Activated CD4-positive, alpha-beta memory T cell treated with anti-CD3 and anti-CD28 coated beads for 36 hours (primary cell): Measurements from ENCODE around the gene METTL14. TPM values are rescaled to one million over a fixed set of nuclear protein-coding genes. Genes with fewer than 3 reads are reported as not detected.
"Not testable (repeated sequence)": the region's sequence is repeated elsewhere in the genome, so short reads cannot be mapped to it uniquely, and the experiment has no call there.

Experiments used
- CTCF ChIA-PET: fragments of 350-600 bp; sonication (Branson Sonifier 250); formaldehyde crosslinking; loops from one replicate; lab custom pipeline; 2021; ENCODE audit warnings: antibody characterized with exemption, inconsistent platforms; lab: Charles Lee
- POLR2A ChIA-PET: fragments of 350-600 bp; sonication (Branson Sonifier 250); formaldehyde crosslinking; loops from one replicate; lab custom pipeline; 2021; ENCODE audit warnings: antibody characterized with exemption; lab: Charles Lee
- DNase-seq: peaks from one replicate; pipeline ENCODE4 v3.0.0-alpha.2; 2020
- H3K27ac Mint-ChIP-seq: one replicate; pipeline ENCODE4 v1.8.0; 2021; ENCODE audit warnings: mixed read lengths
- H3K27me3 Mint-ChIP-seq: one replicate; pipeline ENCODE4 v1.8.0; 2021; ENCODE audit warnings: mixed read lengths
- H3K36me3 Mint-ChIP-seq: one replicate; pipeline ENCODE4 v1.8.0; 2021; ENCODE audit warnings: mixed read lengths
- H3K4me1 Mint-ChIP-seq: one replicate; pipeline ENCODE4 v1.8.0; 2021; ENCODE audit warnings: low read depth, mixed read lengths
- H3K4me3 Mint-ChIP-seq: one replicate; pipeline ENCODE4 v1.8.0; 2021; ENCODE audit warnings: mild to moderate bottlenecking, mixed read lengths
- H3K9me3 Mint-ChIP-seq: one replicate; pipeline ENCODE4 v1.8.0; 2021; ENCODE audit warnings: mixed read lengths
- intact Hi-C: fragments of 100-400 bp; cut with micrococcal nuclease; formaldehyde crosslinking; loops from one replicate; pipeline ENCODE4 v1.15.1; 2023
- total RNA-seq, 2 experiments: library from RNA; stranded (reverse); gene quantifications; one replicate each; pipeline ENCODE4 v1.2.3, GENCODE V29; 2021

METTL14 gene
- 10 to 100 TPM; 39.8 to 48.3 TPM for total RNA-seq

DNA sequence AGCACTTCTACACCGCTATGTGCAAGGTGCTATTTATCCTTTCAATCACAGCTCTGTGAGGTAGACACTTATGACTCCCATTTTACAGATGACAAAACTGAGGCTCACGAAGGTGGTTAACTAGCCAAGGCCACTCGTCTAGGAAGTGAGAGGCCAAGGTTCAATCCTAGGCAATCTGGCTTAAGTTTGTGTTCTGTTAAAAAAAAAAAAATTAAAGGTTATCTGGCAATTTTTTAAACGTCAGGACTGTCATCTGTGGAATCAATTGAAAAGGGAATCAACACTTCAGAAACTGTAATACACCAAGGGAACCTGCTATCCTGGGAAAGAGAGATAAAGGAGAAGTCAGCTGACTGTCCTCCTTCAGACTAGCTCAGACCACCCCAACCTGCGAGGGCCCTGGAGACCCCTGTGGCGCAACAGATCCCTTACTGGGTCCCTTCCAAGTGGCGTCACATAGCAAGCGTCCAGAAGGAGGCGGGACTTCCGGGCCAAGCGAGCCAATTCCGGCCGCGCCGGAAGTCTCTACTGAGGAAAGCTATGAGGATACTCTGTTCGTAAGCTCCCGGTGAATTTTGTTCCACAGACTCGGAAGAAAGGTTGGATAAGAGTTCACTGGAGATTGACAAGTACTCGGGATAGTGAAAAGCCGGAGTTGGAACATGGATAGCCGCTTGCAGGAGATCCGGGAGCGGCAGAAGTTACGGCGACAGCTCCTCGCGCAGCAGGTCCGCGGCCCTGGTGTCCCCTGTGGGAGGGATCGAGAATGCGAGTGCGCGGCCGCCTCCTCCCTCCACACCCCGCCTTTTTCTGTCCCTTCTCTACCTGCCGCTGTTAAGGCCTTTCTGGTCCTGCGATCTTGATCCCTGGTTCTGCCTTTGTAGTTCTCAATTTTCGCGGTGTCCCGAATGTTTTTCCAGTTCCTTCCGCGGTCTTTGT, at the start of gene METTL14:
Gene METTL14 (plus strand): TSS at position 520 of the 939 bp plus-strand sequence. CDS start 143 bp downstream, at position 663.
- peak; percentile 93 for DNase-seq
- Mint-ChIP-seq H3K27ac (peak within 1 kb of the TSS; percentile 94), H3K36me3 (peaks cover 6% of the 10 kb centered on the region), H3K9me3 (no peaks in the 10 kb centered on the region), H3K4me3 (peak within 1 kb of the TSS; percentile 97), H3K4me1 (peaks cover 24% of the 10 kb centered on the region), H3K27me3 (no peaks in the 10 kb centered on the region)
- ChIA-PET CTCF (interaction anchor here (0.9 to 1.0 kb wide), 2 partner anchors 16 to 405 kb away, joined by 3 read pairs; no protein-coding TSS in a partner anchor), POLR2A (interaction anchor here (0.7 to 1.0 kb wide), 3 partner anchors 10 to 281 kb away, joined by 3 read pairs; no protein-coding TSS in a partner anchor)
- intact Hi-C loops = loop anchor here (1.0 to 10.0 kb wide), 4 partner anchors 94 to 407 kb away; partner anchors contain the start of gene SEC24D

DNA sequence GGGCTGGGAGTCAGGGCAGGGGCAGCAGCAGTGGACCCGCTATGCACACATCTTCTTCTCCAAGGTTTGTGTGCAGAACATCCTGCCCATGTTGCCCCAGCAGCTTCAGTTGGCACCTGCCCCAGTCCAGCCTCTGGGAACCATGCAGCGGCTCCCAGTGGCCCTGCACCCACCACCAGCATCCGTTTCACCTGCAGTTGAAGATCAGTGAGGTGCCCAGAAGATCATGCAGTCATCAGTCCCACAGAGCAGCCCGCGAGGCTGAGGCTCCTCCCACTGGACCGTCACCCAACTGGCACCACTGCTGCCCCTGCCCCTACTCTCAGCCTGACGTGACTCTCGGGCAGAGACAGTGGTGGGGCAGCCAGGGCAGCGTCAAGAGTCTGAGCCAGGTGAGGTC, 49.1 kb upstream of the METTL14 start:
- H3K4me1 Mint-ChIP-seq, H3K9me3 Mint-ChIP-seq, H3K27me3 Mint-ChIP-seq, H3K4me3 Mint-ChIP-seq, CTCF ChIA-PET, POLR2A ChIA-PET, DNase-seq, intact Hi-C loops, H3K27ac Mint-ChIP-seq: not testable (repeated sequence)
- H3K36me3 Mint-ChIP-seq = peaks cover 15% of the 10 kb centered on the region

DNA sequence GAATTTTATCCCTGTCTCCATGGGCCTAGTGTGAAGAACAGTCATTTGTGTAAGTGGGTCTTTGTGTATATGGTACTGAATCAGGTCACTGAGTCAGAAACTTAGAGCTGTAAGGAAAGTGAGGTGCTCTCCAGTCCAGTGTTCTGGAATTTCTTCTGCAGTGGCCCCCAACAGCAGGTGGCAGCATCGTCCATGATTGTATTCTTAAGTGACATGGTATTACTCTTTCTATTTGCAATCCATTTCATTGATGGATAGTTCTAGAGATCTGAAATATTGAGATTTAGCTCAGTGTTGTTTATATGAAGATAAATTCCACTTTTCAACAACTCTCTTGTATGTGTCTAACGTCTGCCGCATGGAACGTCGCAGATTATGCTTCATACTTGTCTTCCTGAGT, 20.5 kb upstream of the METTL14 start:
- intact Hi-C loops, H3K4me1 Mint-ChIP-seq, H3K36me3 Mint-ChIP-seq, H3K27ac Mint-ChIP-seq, H3K27me3 Mint-ChIP-seq, H3K9me3 Mint-ChIP-seq, H3K4me3 Mint-ChIP-seq, POLR2A ChIA-PET, CTCF ChIA-PET: not testable (repeated sequence)
- peak; percentile 51 for DNase-seq

DNA sequence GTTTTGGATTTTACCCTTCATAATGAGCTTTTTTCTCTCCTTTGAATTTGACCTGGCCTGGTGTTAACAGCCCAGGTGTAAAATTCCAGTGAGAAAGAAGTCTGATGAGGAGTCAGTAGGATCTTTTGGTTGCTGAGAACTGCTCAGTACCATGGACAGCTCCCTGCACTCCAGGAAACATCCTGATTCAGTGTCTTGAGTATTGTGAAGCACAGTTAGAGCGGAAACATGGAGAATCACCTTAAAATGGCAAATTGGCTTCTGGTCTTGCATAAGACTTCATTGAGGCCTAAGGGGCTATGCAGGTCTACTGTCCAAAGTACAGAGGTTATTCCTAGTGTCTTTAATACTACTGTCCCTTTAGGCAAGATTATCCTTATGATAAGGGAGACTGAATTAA, 16.0 kb upstream of the METTL14 start:
- H3K4me1 Mint-ChIP-seq, H3K27me3 Mint-ChIP-seq, intact Hi-C loops, H3K27ac Mint-ChIP-seq, H3K4me3 Mint-ChIP-seq, CTCF ChIA-PET, H3K9me3 Mint-ChIP-seq, POLR2A ChIA-PET, H3K36me3 Mint-ChIP-seq: not testable (repeated sequence)
- DNase-seq = peak; percentile 51

DNA sequence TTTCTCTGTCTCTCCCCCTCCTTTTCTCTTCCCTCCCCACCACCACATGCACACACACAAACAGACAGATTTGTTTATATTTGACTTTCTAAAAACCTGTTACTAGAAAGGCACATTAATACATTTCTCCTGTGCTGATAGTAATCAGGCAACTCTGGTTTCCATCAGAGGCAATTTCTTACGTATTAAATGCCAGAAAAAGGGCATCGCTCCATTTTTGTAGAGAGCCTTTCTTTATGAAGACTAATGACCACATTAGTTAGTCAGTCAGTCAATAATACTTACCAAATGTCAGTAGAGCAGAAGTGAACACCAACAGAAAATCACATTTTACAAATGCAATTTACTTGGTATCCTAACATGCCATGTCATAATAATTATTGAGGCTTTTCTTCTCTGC, 14.2 kb upstream of the METTL14 start:
- intact Hi-C loops, H3K27me3 Mint-ChIP-seq, POLR2A ChIA-PET, H3K27ac Mint-ChIP-seq, H3K4me1 Mint-ChIP-seq, H3K9me3 Mint-ChIP-seq, DNase-seq, CTCF ChIA-PET, H3K36me3 Mint-ChIP-seq, H3K4me3 Mint-ChIP-seq: not testable (repeated sequence)

DNA sequence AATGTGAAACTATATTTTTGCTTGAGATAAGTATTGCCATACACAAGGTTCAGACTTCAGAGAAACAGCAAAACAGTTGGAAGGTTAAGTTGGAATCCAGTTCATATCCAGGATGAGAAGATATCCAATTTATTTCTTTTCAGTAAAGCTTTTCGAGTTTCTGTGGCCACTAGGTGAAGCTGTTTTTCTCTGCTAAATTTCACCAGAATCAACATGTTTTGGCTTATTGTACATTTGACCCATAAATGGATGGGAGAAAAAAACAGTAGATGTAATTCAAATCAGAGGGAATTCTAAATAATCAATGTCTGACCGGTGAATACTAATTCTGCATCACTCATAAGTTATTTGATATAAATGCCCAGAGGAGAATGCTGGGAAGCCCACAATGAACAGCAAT, 9.1 kb upstream of the METTL14 start:
- no peak for DNase-seq
- CTCF ChIA-PET = no interaction called here
- H3K27ac Mint-ChIP-seq = no peak overlapping the region
- POLR2A ChIA-PET = no interaction called here
- no peak overlapping the region for H3K4me3 Mint-ChIP-seq
- peaks cover 2% of the 10 kb centered on the region for H3K36me3 Mint-ChIP-seq
- H3K9me3 Mint-ChIP-seq = no peaks in the 10 kb centered on the region
- intact Hi-C loops = no loop called here
- H3K4me1 Mint-ChIP-seq = no peaks in the 10 kb centered on the region
- no peaks in the 10 kb centered on the region for H3K27me3 Mint-ChIP-seq

DNA sequence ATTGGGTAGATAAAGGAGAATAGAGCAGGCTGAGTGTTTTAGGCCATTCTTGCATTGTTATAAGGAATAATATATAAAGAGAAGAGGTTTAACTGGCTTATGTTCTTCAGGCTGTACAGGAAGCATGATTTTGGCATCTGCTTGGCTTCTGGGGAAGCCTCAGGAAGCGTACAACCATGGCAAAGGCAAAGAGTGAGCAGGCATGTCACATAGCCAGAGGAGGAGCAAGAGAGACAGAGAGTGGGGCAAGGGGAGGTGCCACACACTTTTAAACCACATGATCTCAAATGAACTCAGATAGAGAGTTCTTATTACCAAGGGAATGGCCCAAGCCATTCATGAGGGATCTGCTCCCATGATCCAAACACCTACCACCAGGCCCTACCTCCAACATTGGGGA, 4.4 kb upstream of the METTL14 start:
- intact Hi-C loops = loop anchor here (10.0 kb wide), 1 partner anchor 146 kb away; no protein-coding TSS in a partner anchor
- ChIA-PET POLR2A (no interaction called here), CTCF (no interaction called here)
- DNase-seq = no peak
- H3K4me3 Mint-ChIP-seq = no peak overlapping the region
- no peaks in the 10 kb centered on the region for H3K9me3 Mint-ChIP-seq
- no peaks in the 10 kb centered on the region for H3K36me3 Mint-ChIP-seq
- peaks cover 7% of the 10 kb centered on the region for H3K4me1 Mint-ChIP-seq
- no peak overlapping the region for H3K27ac Mint-ChIP-seq
- no peaks in the 10 kb centered on the region for H3K27me3 Mint-ChIP-seq

DNA sequence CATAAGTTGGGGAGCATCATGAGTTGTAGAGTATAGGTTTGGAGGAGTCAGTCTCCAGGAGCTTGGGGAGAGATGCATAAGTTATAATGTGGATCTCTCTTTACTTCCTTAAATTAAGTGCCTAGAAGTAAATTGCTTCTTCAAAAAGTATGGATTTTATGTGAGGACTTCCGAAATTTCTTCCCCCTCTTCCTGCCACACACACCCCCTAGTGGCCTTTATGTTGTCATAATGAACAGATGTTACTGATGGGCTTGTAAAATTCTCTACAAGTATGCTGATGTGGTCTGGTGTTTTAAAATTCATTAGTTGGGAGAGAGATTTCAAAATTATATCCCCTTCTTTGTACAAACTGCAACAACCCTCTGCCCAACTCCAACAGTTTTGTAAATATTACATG, 2.3 kb upstream of the METTL14 start:
- Mint-ChIP-seq H3K27me3 (no peaks in the 10 kb centered on the region), H3K36me3 (peaks cover 3% of the 10 kb centered on the region), H3K27ac (no peak overlapping the region), H3K9me3 (no peaks in the 10 kb centered on the region), H3K4me3 (no peak overlapping the region), H3K4me1 (peaks cover 23% of the 10 kb centered on the region)
- no peak for DNase-seq
- intact Hi-C loops = loop anchor here (10.0 kb wide), 1 partner anchor 148 kb away; no protein-coding TSS in a partner anchor
- ChIA-PET CTCF (no interaction called here), POLR2A (no interaction called here)

DNA sequence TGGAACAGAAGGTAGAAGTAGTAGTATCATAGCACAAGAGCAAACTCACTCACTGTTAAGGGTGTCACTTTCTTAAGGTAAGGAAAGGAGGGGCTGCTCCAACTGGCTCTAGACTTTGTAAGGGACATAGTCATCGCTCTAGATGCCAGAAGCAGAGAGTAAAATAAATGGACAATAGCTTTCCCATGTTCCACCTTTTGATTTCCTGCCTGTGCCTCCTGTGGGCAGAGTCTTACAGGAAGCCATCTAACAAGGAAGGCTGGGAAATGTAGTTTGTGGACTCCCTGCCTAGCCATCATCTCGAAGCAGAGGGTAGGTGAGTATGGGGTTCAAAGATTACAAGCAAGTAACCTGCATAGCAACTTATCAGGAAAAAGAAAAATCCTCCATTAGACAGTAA, 1.7 kb upstream of the METTL14 start:
- no peak overlapping the region for H3K4me3 Mint-ChIP-seq
- ChIA-PET CTCF (no interaction called here), POLR2A (no interaction called here)
- intact Hi-C loops = loop anchor here (10.0 kb wide), 1 partner anchor 149 kb away; no protein-coding TSS in a partner anchor
- peaks cover 3% of the 10 kb centered on the region for H3K36me3 Mint-ChIP-seq
- no peak overlapping the region for H3K27ac Mint-ChIP-seq
- peaks cover 24% of the 10 kb centered on the region for H3K4me1 Mint-ChIP-seq
- H3K27me3 Mint-ChIP-seq = no peaks in the 10 kb centered on the region
- no peak for DNase-seq
- no peaks in the 10 kb centered on the region for H3K9me3 Mint-ChIP-seq

DNA sequence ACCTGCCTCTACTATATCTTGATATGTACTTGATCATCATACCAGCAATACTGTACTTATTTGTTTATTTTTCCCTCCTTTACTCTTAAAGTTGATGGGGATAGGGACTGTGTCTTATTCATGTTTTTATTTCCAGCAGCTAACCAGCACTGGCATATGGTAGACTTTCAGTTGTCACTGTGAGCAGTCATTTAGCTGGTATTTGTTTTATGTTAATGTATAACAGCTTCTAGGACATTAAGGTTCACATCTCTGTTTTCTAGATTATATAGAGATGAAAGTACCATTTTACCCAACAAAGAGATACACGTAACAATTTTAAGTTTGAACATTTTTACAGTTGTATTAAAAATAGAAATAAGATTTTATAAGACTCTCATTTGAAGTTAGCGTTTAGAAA, 17.9 kb downstream of the METTL14 start:
- H3K9me3 Mint-ChIP-seq = no peaks in the 10 kb centered on the region
- intact Hi-C loops = no loop called here
- no peak overlapping the region for H3K27ac Mint-ChIP-seq
- ChIA-PET POLR2A (no interaction called here), CTCF (no interaction called here)
- no peaks in the 10 kb centered on the region for H3K4me1 Mint-ChIP-seq
- peaks cover 36% of the 10 kb centered on the region for H3K36me3 Mint-ChIP-seq
- DNase-seq = no peak
- H3K27me3 Mint-ChIP-seq = no peaks in the 10 kb centered on the region
- H3K4me3 Mint-ChIP-seq = no peak overlapping the region

DNA sequence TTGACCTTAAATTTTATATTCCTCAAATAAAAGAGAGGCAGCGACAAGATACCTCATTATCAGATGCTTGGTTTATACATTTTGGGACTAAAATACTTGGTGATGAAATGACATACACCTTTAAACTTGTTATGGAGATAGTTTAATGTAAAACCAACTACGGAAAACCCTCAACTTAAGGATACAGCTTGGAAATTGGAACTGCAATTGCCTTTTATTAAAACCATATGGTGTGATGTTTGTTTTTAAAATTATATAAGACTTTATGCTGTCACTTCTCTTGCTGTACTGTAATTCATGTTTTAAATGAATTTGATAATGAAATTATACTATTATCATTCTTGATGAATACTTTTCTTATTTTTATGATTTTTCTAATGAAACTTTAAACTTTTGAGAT, 25.9 kb downstream of the METTL14 start:
- Mint-ChIP-seq H3K4me3 (no peak overlapping the region), H3K36me3 (peaks cover 35% of the 10 kb centered on the region), H3K4me1 (peaks cover 16% of the 10 kb centered on the region), H3K27ac (no peak overlapping the region), H3K9me3 (no peaks in the 10 kb centered on the region), H3K27me3 (no peaks in the 10 kb centered on the region)
- ChIA-PET CTCF (no interaction called here), POLR2A (no interaction called here)
- no peak for DNase-seq
- intact Hi-C loops = no loop called here

DNA sequence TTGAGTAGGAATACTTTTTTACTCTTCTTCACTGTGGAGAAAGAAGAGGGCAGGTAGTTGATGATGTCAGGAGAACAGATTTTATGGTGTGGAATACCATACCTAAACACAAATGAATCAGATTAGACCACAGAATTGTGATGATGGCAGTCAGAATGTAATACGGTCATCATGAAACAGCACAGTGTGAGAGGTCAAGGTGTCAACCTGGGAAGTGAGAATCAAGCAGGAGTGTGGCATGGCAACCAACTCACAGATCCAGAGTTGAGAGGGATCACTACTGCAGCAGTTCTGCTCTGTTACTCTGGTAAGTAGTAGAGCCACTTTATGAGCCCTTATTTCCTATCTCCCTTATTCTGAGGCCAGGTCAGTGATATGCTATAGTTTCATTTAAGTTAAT, 27.7 kb downstream of the METTL14 start:
- H3K4me1 Mint-ChIP-seq = peaks cover 16% of the 10 kb centered on the region
- POLR2A ChIA-PET = no interaction called here
- DNase-seq = peak; percentile 25
- no peak overlapping the region for H3K27ac Mint-ChIP-seq
- H3K9me3 Mint-ChIP-seq = no peaks in the 10 kb centered on the region
- no peak overlapping the region for H3K4me3 Mint-ChIP-seq
- peaks cover 26% of the 10 kb centered on the region for H3K36me3 Mint-ChIP-seq
- intact Hi-C loops = no loop called here
- CTCF ChIA-PET = interaction anchor here (0.7 kb wide), 1 partner anchor 1337 kb away, joined by 3 read pairs; no protein-coding TSS in a partner anchor
- no peaks in the 10 kb centered on the region for H3K27me3 Mint-ChIP-seq
